ENCODE data around the gene ST3GAL4.
A peak's percentile ranks its signal among the peaks of the same experiment; 100 is the strongest.

Gene ST3GAL4

GRCh38 chr11:126407682-126408288 lies 52.3 kb downstream of the ST3GAL4 start:
- no peak for DNase-seq (ENCODE audit: low read depth in 2 of 2)

GRCh38 chr11:126408496-126408895 lies 53.0 kb downstream of the ST3GAL4 start:
- no peak for DNase-seq (ENCODE audit: low read depth in 2 of 2)

DNA sequence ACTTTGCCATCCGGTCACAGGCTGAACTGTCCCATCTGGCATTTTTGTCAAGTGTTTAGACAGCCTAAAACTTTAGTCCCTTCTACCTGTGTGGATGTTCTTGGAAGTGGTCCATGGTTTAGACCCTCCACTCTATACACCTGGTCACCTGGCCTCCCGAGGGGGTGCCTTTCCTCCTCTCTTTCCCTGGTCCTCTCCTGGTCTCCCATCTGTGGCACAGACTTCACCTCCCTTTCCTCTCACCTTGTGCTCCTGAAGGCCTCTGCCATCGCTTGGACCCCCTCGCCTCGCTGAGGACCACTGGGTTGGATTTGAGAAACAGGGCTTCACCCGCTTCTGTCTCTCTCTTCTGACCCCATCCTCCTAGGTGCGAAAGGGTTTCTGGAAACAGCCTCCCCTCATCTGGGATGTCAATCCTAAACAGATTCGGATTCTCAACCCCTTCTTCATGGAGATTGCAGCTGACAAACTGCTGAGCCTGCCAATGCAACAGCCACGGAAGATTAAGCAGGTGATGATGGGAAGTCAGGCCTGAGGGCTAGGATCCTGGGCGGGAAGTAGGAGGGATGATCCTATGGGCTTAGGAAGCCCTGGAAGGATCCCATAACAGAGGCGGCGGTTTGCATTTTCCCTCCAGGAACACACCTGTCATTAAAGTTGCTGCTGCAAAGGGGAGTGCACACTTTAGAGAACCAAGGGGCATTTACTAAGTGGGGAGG lies 53.6 kb downstream of the ST3GAL4 start:
- no peak for DNase-seq (ENCODE audit: low read depth in 2 of 2)

DNA sequence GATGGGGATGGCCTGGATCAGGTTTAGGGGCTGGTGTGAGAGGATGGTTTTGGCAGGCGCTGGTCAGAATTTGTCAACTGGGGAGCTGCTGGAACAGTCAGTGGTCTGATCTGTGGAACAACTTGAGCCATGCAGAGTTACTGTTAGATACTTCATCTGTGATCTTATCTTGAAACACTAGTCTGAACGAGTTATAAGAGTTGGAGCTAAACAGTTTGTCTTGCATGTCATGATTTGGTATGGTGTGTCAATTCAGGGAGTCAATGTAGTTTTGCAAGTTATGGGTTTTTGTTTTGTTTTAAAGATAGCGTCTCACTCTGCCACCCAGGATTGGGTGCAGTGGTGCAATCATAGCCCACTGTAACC lies 54.1 kb downstream of the ST3GAL4 start:
- no peak for DNase-seq (ENCODE audit: low read depth in 2 of 2)

- no peak for DNase-seq (ENCODE audit: low read depth in 2 of 2)
Measured at GRCh38 chr11:126410649-126411048, 55.2 kb downstream of the ST3GAL4 start.

- no peak for DNase-seq (ENCODE audit: low read depth in 2 of 2)
Measured at GRCh38 chr11:126411971-126412381, 56.5 kb downstream of the ST3GAL4 start.

DNA sequence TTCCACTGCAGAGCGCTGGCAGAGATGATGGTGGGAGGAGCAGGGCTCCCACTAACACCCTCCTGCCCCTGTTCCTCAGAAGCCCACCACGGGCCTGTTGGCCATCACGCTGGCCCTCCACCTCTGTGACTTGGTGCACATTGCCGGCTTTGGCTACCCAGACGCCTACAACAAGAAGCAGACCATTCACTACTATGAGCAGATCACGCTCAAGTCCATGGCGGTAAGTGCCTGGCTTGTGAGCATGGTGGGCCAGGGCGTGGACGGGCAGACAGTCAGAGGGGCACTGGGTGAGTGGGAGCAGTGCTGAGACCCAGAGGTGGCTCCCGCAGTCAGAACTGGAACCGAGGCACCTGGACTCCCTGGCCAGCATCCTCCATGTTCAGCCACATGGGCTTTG lies 57.9 kb downstream of the ST3GAL4 start:
- DNase-seq (ENCODE audit: low read depth in 2 of 2) = no peak

DNA sequence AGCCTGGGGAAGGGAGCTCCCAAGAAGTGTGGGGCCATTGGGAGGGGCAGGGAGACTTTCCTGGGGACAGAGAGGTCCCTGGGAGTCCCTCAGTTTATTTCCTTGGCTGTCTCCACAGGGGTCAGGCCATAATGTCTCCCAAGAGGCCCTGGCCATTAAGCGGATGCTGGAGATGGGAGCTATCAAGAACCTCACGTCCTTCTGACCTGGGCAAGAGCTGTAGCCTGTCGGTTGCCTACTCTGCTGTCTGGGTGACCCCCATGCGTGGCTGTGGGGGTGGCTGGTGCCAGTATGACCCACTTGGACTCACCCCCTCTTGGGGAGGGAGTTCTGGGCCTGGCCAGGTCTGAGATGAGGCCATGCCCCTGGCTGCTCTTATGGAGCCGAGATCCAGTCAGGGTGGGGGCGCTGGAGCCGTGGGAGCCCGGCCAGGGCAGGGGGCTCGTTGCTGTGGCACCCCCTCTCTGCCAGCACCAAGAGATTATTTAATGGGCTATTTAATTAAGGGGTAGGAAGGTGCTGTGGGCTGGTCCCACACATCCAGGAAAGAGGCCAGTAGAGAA lies 58.4 kb downstream of the ST3GAL4 start:
- DNase-seq (ENCODE audit: low read depth in 2 of 2) = no peak

GRCh38 chr11:126414615-126415014 lies 59.1 kb downstream of the ST3GAL4 start:
- no peak for DNase-seq (ENCODE audit: low read depth in 2 of 2)

DNA sequence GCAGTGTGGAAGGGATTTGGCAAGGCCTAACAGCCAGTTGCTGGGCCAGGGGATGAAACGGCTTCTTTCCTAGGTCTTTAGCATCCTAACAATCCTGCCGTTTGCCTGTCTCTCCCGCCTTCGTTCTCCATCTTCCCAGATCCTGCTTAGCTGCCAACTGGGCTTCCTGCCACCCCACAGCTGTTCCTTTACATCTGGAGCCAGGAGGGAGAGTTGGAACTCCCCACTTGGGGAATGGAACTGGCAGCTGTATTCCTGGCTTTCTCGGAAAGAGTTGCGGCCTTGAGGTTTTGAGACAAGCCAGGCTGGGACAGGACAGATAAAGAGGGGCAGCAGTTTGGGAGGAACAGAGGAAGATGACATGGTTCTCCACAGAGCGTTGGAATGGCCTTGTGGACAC lies 59.6 kb downstream of the ST3GAL4 start:
- DNase-seq (ENCODE audit: low read depth in 2 of 2) = no peak

DNA sequence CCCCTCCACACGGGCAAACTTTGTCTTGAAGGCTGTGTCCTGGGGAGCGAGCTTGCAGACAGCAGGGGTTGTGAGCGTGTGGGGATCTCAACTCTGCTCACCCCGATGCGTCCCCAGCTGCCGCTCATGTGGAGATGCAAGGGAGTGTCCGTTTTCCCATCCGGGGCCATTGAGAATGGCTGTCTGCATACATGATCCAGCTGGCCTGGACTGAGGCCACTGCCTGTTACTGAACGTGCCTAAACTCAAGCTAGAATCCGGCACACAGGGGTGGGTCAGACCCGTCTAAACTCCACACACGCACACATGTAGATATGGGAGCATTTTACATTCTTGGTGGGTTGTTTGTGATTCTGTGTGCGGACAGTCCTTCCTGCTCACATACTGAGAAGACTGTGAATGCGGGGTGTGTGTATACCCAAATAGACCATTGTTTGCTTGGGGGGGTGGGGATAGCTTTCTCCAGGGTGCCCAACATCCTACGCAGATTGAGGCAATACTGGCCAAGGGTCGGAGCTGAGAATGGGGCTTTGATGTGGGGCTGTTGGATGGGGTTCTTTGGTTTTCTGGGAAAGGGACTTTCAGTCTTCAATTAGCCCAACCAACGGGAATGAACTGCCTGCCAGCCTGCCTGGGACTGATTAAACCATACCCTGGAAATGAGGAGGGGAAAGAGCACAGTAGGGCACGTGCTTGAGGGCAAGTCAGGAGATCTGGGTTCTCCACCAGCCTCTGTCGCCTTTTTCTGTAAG lies 60.4 kb downstream of the ST3GAL4 start:
- DNase-seq (ENCODE audit: low read depth in 2 of 2) = no peak

- DNase-seq (ENCODE audit: low read depth in 2 of 2) = peak; percentile 63 to 64
Measured at GRCh38 chr11:126416542-126417090, 61.1 kb downstream of the ST3GAL4 start.

DNA sequence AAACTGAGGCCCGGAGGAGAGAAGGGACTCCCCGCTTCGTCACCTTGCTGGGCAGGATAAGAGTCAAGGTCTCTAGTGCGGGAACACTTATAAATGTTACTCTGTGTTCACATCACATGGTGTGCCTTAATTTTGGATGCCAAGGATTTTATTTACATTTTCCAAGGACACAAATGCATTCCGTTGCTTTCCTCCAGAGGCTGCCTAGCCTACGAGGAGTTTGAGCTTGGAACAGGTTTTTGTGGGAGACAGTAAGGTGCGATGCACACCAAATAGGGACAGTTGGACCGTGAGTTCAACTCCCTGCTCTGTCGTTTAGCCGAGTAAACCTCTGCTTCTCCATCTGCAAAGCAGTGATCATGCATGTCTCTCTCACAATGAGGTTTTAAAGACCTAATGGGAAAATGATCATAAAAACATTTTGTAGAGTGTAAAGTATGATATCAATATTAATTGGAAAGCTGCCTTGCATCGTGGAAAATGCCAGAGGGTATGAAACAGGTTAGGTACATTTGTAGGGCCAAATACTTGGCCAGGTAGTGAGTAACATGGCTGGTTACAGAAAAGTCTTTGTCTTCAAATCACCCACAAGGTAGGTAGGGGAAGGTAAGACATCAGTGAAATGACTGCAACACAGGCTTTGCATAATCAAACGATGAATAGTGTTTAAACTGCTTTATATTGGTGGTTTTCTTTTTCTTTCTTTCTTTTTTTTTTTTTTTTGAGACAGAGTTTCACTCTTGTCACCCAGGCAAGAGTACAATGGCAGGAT lies 61.8 kb downstream of the ST3GAL4 start:
- DNase-seq (ENCODE audit: low read depth in 2 of 2) = no peak

- no peak for DNase-seq (ENCODE audit: low read depth in 2 of 2)
Measured at GRCh38 chr11:126418887-126419286, 63.4 kb downstream of the ST3GAL4 start.

DNA sequence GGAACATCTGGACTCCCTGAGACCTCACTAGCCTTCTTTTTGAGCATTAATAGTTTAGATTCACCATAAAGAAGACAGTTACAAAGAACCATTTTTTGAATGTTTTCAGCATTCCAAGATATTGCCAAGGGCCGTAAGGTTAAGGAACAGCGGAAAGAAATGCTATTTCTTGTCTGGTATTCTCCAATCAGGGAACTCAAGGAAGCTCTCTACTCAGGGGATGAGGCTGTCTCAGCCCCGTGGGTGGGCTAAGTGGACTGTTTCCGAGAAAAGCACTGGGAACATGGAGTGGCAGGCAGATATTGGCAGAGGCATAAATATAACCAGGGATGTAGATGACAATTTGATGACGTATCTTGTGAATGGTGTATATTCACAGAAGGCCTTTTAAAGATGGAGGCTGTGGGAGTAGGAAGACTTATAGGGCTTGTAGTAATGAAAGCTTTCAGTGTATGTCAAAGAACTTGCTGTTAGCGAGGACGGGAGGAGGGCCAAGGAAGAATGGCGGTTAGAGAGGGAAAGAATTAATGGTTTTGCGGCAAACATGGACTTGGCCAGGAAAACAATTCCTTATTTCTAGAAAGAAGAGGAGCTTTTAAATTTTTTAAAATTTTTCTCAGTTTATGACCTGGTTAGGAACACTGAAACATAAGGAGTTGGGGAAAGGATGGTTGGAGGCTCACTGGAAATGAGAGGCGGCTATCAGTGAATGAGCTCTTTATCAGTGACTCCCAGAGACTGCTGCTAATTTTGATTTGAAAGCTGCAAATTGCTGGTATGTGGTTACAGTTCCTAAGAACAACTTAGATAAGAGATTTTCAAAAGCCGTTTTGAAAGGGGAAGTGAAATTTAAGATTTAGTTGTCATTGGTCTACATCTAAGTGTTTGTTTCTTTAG lies 64.6 kb downstream of the ST3GAL4 start:
- no peak for DNase-seq (ENCODE audit: low read depth in 2 of 2)

- DNase-seq (ENCODE audit: low read depth in 2 of 2) = no peak
Measured at GRCh38 chr11:126420698-126421256, 65.3 kb downstream of the ST3GAL4 start.

GRCh38 chr11:126421271-126421671 lies 65.8 kb downstream of the ST3GAL4 start:
- no peak for DNase-seq (ENCODE audit: low read depth in 2 of 2)

DNA sequence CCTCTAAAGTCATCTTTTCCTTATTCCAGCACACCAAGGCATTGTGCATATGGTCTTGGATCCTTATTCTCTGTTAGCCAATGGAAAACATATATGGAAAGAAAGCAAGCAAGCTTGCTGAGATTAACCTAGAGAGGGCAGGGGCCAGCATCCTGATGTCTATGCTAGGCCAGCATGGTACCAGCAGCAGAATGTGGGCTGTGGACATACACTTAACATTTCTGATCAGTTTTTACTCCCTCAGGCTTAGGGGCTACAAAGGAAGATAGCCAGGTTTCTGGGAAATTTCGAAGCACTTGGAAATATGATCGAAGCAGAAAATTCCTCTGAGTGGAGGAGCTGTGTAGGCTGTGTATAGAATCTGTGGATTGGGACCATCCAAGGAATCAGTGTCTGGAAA lies 67.0 kb downstream of the ST3GAL4 start:
- no peak for DNase-seq (ENCODE audit: low read depth in 2 of 2)

GRCh38 chr11:126423154-126423553 lies 67.7 kb downstream of the ST3GAL4 start:
- no peak for DNase-seq (ENCODE audit: low read depth in 2 of 2)

- DNase-seq (ENCODE audit: low read depth in 2 of 2) = no peak
Measured at GRCh38 chr11:126423743-126424142, 68.3 kb downstream of the ST3GAL4 start.

All from stimulated activated CD8-positive, alpha-beta memory T cell treated with anti-CD3 and anti-CD28 coated beads, Interleukin-2, amount 100 ng/mL, for 48 hours (primary cell).